Uterus (tissue), 4 donors: ENCODE results near the gene RBM47. TPM values are rescaled to one million over a fixed set of nuclear protein-coding genes. Genes with fewer than 3 reads are reported as not detected.
"Not testable (repeated sequence)": the region's sequence is repeated elsewhere in the genome, so short reads cannot be mapped to it uniquely, and the experiment has no call there.

Source experiments
- DNase-seq, 2 donors: peaks; one replicate each; pipeline ENCODE4 v3.0.0-alpha.2; 2019 to 2020
- H3K27ac ChIP-seq, 2 donors: fragments of 200-600 bp; sonication (generic); 1 replicate in 1 of 2; 2 replicates in 1 of 2; pipeline ENCODE4 v1.5.1; 2016 to 2018
- H3K27me3 ChIP-seq, 2 donors: fragments of 200-600 bp; sonication (generic); one replicate each; pipeline ENCODE4 v1.5.1; 2018 to 2019; ENCODE audit warnings: control low read depth in 1 of 2
- H3K36me3 ChIP-seq, 2 donors: fragments of 200-600 bp; sonication (generic); one replicate each; pipeline ENCODE4 v1.5.1; 2019; ENCODE audit warnings: control low read depth in 1 of 2
- H3K4me1 ChIP-seq, 2 donors: fragments of 200-600 bp; sonication (generic); one replicate each; pipeline ENCODE4 v1.5.1; 2018 to 2019; ENCODE audit warnings: control low read depth in 1 of 2
- H3K4me3 ChIP-seq, 2 donors: fragments of 200-600 bp; sonication (generic); 1 replicate in 1 of 2; 2 replicates in 1 of 2; pipeline ENCODE4 v1.5.1; 2018 to 2019; ENCODE audit warnings: mild to moderate bottlenecking in 1 of 2
- H3K9me3 ChIP-seq, 2 donors: fragments of 200-600 bp; sonication (generic); one replicate each; pipeline ENCODE4 v1.5.1; 2019; ENCODE audit warnings: control low read depth in 1 of 2
- CTCF ChIP-seq, 4 experiments: fragments of 200-600 bp in 2 of 4; fragments of 450-650 bp in 2 of 4; sonication (generic) in 2 of 4; IDR thresholded peaks; one replicate each; pipeline ENCODE4 v1.5.1; 2016 to 2019; ENCODE audit warnings: antibody characterized with exemption in 4 of 4, mild to moderate bottlenecking in 2 of 4, moderate library complexity in 1 of 4
- POLR2A ChIP-seq, 2 donors: fragments of 450-650 bp; IDR thresholded peaks; one replicate each; pipeline ENCODE4 v1.6.1; 2016; ENCODE audit warnings: antibody characterized with exemption in 2 of 2, mild to moderate bottlenecking in 1 of 2, moderate library complexity in 1 of 2
- intact Hi-C: fragments of 100-400 bp; cut with DNase I; formaldehyde crosslinking; loops from one replicate; pipeline ENCODE4 v1.15.1; 2023; ENCODE audit warnings: low total_unique reads
- total RNA-seq, 4 donors: library from RNA; depleted of rRNA in 3 of 4; stranded (reverse); fragments of >200 nt in 3 of 4; gene quantifications; one replicate each; pipeline versions ENCODE4 v1.1.0 to v1.2.4, GENCODE V29; 2014 to 2023
- donor health status: DM: yes; HTN: yes; CAD: no.

RBM47 gene
- total RNA-seq, 4 donors from 2014 or later: 3.8 to 22.3 (median 6.8) TPM

- no peak for DNase-seq
- H3K27me3 ChIP-seq: no peaks in the 10 kb centered on the region
- TF ChIP-seq POLR2A (IDR thresholded peaks at IDR 0.05): no peak
- no peak for TF ChIP-seq CTCF (IDR thresholded peaks at IDR 0.05)
- H3K4me1 ChIP-seq: no peaks in the 10 kb centered on the region
- intact Hi-C loops: no loop called here
- no peak overlapping the region for H3K27ac ChIP-seq
- H3K9me3 ChIP-seq: no peaks in the 10 kb centered on the region
- no peak overlapping the region for H3K4me3 ChIP-seq
- H3K36me3 ChIP-seq: no peaks in the 10 kb centered on the region
Measured at GRCh38 chr4:40546506-40546905, 83.2 kb downstream of the RBM47 start.

- H3K27me3 ChIP-seq, H3K36me3 ChIP-seq, H3K27ac ChIP-seq, H3K4me1 ChIP-seq, DNase-seq, H3K4me3 ChIP-seq, H3K9me3 ChIP-seq, intact Hi-C loops: not testable (repeated sequence)
Measured at GRCh38 chr4:40545487-40545886, 84.2 kb downstream of the RBM47 start.

GRCh38 chr4:40544221-40544620 lies 85.4 kb downstream of the RBM47 start:
- no peaks in the 10 kb centered on the region for H3K36me3 ChIP-seq
- intact Hi-C loops: no loop called here

GRCh38 chr4:40540800-40541199 lies 88.9 kb downstream of the RBM47 start:
- Histone ChIP-seq H3K4me3 (no peak overlapping the region), H3K27ac (no peak overlapping the region), H3K36me3 (no peaks in the 10 kb centered on the region), H3K9me3 (no peaks in the 10 kb centered on the region), H3K27me3 (no peaks in the 10 kb centered on the region), H3K4me1 (no peaks in the 10 kb centered on the region)
- no peak for TF ChIP-seq CTCF (IDR thresholded peaks at IDR 0.05)
- TF ChIP-seq POLR2A (IDR thresholded peaks at IDR 0.05): no peak
- intact Hi-C loops: no loop called here
- no peak for DNase-seq

More at GRCh38 chr4:40544221-40544620, 85.4 kb downstream of the RBM47 start:
- Histone ChIP-seq H3K27ac (no peak overlapping the region), H3K27me3 (no peaks in the 10 kb centered on the region), H3K9me3 (no peaks in the 10 kb centered on the region), H3K4me1 (no peaks in the 10 kb centered on the region), H3K4me3 (no peak overlapping the region)
- no peak for DNase-seq
- TF ChIP-seq CTCF (IDR thresholded peaks at IDR 0.05) (no peak), POLR2A (IDR thresholded peaks at IDR 0.05) (no peak)

- intact Hi-C loops: no loop called here
- Histone ChIP-seq H3K36me3 (no peaks in the 10 kb centered on the region), H3K9me3 (no peaks in the 10 kb centered on the region), H3K27ac (no peak overlapping the region), H3K27me3 (no peaks in the 10 kb centered on the region), H3K4me1 (no peaks in the 10 kb centered on the region), H3K4me3 (no peak overlapping the region)
- TF ChIP-seq POLR2A (IDR thresholded peaks at IDR 0.05): no peak
- TF ChIP-seq CTCF (IDR thresholded peaks at IDR 0.05): no peak
- DNase-seq: no peak
Measured at GRCh38 chr4:40536032-40536431, 93.6 kb downstream of the RBM47 start.

DNA sequence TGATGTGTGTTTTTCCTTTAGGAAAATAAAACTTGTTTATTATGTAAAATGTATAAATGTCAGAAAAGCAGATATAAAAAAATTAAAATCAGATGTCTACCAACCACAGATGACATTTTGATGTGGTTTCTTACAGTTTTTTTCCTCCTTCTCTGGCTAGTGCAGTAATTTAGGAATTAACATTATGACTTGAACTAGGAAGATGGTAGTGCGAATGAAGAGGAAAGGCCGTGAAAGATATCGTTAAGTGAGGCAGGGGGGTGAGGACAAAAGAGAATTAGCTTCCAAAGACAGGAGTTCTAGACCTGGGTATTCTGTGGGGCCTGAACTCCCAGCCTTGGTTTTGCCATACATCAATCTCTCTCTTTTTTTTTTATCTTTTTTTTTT lies 98.0 kb downstream of the RBM47 start:
- no peaks in the 10 kb centered on the region for H3K27me3 ChIP-seq
- TF ChIP-seq CTCF (IDR thresholded peaks at IDR 0.05) (no peak), POLR2A (IDR thresholded peaks at IDR 0.05) (no peak)
- no peaks in the 10 kb centered on the region for H3K36me3 ChIP-seq
- no peaks in the 10 kb centered on the region for H3K4me1 ChIP-seq
- intact Hi-C loops: no loop called here
- no peak for DNase-seq
- H3K27ac ChIP-seq: no peak overlapping the region
- H3K4me3 ChIP-seq: no peak overlapping the region
- no peaks in the 10 kb centered on the region for H3K9me3 ChIP-seq
